HL-60 (cell line): Measurements from ENCODE around the gene COG8.

ENCODE experiments used
- GABPA ChIP-seq: IDR thresholded peaks from 2 replicates; pipeline ENCODE4 v1.6.1; 2012; ENCODE audit warnings: low read depth
- POLR2AphosphoS5 ChIP-seq: IDR thresholded peaks from 2 replicates; pipeline ENCODE4 v1.6.1; 2012; ENCODE audit warnings: low read depth
- TF ChIP-seq, protein P1 (sequence below): IDR thresholded peaks from one replicate; pipeline ENCODE4 v1.5.1; 2011; ENCODE audit warnings: low read length, control low read depth, inconsistent platforms; ENCODE audit not compliant: insufficient read depth
- TF ChIP-seq, protein P2 (sequence below): IDR thresholded peaks from 2 replicates; pipeline ENCODE4 v1.6.1; 2012; ENCODE audit warnings: low read depth; ENCODE audit not compliant: insufficient replicate concordance

DNA sequence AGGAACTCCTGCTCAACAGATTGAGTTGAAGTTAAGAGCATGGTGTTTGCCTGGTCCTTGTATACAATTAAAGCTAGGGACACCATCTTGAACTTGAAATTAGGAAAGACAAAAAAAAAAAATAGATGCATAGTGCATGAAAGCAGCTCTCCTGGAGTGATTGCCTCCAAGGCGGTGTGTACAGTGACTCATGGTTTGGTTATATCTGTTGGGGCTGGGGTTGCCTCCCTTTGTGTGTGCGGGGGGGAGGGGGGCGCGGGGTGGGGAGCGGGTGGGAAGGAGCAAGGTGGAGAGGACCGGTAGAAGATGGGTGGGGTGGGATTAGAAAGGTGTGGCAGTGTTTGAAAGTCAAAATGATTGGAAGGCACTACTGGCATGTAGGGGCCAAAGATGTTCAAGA lies 8.9 kb upstream of the COG8 start:
- TF ChIP-seq, protein P1, sequence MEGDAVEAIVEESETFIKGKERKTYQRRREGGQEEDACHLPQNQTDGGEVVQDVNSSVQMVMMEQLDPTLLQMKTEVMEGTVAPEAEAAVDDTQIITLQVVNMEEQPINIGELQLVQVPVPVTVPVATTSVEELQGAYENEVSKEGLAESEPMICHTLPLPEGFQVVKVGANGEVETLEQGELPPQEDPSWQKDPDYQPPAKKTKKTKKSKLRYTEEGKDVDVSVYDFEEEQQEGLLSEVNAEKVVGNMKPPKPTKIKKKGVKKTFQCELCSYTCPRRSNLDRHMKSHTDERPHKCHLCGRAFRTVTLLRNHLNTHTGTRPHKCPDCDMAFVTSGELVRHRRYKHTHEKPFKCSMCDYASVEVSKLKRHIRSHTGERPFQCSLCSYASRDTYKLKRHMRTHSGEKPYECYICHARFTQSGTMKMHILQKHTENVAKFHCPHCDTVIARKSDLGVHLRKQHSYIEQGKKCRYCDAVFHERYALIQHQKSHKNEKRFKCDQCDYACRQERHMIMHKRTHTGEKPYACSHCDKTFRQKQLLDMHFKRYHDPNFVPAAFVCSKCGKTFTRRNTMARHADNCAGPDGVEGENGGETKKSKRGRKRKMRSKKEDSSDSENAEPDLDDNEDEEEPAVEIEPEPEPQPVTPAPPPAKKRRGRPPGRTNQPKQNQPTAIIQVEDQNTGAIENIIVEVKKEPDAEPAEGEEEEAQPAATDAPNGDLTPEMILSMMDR, result no peak
- TF ChIP-seq POLR2AphosphoS5, result no peak
- TF ChIP-seq GABPA, result no peak
- TF ChIP-seq, protein P2, sequence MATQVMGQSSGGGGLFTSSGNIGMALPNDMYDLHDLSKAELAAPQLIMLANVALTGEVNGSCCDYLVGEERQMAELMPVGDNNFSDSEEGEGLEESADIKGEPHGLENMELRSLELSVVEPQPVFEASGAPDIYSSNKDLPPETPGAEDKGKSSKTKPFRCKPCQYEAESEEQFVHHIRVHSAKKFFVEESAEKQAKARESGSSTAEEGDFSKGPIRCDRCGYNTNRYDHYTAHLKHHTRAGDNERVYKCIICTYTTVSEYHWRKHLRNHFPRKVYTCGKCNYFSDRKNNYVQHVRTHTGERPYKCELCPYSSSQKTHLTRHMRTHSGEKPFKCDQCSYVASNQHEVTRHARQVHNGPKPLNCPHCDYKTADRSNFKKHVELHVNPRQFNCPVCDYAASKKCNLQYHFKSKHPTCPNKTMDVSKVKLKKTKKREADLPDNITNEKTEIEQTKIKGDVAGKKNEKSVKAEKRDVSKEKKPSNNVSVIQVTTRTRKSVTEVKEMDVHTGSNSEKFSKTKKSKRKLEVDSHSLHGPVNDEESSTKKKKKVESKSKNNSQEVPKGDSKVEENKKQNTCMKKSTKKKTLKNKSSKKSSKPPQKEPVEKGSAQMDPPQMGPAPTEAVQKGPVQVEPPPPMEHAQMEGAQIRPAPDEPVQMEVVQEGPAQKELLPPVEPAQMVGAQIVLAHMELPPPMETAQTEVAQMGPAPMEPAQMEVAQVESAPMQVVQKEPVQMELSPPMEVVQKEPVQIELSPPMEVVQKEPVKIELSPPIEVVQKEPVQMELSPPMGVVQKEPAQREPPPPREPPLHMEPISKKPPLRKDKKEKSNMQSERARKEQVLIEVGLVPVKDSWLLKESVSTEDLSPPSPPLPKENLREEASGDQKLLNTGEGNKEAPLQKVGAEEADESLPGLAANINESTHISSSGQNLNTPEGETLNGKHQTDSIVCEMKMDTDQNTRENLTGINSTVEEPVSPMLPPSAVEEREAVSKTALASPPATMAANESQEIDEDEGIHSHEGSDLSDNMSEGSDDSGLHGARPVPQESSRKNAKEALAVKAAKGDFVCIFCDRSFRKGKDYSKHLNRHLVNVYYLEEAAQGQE, result no peak
